Measurements from ENCODE around the gene KRTDAP. TPM values are rescaled to one million over a fixed set of nuclear protein-coding genes. Genes with fewer than 3 reads are reported as not detected.
A peak's percentile ranks its signal among the peaks of the same experiment; 100 is the strongest.

Gene KRTDAP
- total and polyA plus RNA-seq, 9 of the 15 experiments (the other 6 are each of a cell fraction or from before 2014, with no cell fraction given) = not detected

DNA sequence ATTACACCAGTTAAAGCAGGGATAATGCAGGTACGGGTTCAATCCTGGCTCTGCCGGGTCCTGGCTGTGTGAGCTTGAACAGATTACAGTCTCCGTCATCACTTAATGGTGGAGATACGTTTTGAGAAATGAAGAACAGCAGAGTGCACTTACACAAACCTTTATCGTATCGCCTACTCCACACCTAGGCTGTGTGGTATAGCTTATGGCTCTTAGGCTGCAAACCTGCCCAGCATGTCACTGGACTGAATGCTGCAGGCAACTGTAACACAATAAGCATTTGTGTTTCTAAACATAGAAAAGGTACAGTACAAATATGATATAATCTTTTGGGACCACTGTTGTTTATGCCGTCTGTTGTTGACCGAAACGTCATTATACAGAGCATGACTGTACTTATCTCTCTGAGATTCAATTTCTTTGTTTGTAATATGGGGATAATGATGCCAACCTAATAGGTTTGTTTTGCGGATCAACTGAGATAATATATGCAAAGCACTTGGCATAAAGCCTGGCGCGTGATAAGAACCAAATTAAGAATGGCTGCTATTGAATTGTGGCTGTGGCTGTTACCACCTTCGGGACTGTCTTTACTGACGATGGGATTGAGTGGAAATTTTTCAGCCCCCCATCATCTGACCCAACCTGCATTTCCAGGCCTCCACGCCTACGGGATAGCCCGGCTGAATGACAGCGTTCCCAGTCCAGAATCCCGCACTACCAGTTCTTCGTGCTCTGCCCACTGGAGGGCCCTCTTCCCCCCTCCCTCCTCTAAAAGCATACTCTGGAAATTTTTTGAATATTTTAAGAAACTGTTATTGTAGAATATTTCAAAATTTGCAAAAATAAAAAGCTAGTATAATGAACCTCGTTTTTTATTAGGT lies 11.2 kb downstream of the KRTDAP start:
- BruUV-seq (replicated peaks) = no TSS peak
- Histone ChIP-seq H3K4me3 (no peak overlapping the region), H3K4me2 (ENCODE audit: insufficient read depth, low read length) (no peak overlapping the region), H3K4me1 (replicated peaks in 1 of 2; ENCODE audit: control insufficient read depth in 2 of 2, insufficient read depth in 2 of 2, low read length in 2 of 2) (no peaks in the 10 kb centered on the region), H4K20me1 (replicated peaks; ENCODE audit: control insufficient read depth, insufficient read depth, low read length) (no peaks in the 10 kb centered on the region; the same call in 1 of the 2 replicates), H3K79me2 (ENCODE audit: control insufficient read depth, insufficient read depth, low read length) (no peaks in the 10 kb centered on the region), H3K36me3 (ENCODE audit: control insufficient read depth, insufficient read depth, low read length) (no peaks in the 10 kb centered on the region), H2AFZ (ENCODE audit: low read depth, low read length) (no peak overlapping the region), H3K9me3 (replicated peaks; ENCODE audit: control insufficient read depth, insufficient read depth, low read depth, low read length) (no peaks in the 10 kb centered on the region), H3K9me1 (ENCODE audit: control insufficient read depth, insufficient read depth, low read length) (no peaks in the 10 kb centered on the region), H3K27me3 (ENCODE audit: control insufficient read depth in 2 of 2, insufficient read depth in 2 of 2, low read length in 2 of 2) (peaks cover 3 to 15% of the 10 kb centered on the region in 2 experiments; a peak in 4 of 5 replicates), H3K27ac (ENCODE audit: extremely low read depth, low read depth, low read length) (no peak overlapping the region), H3K9ac (ENCODE audit: insufficient read depth in 1 of 2, low read depth in 2 of 2, low read length in 2 of 2) (no peak overlapping the region)
- ChIA-PET POLR2A (interaction anchor here (0.6 to 1.9 kb wide), 2 partner anchors 9 to 29 kb away, joined by 3 to 7 read pairs; no protein-coding TSS in a partner anchor), CTCF (ENCODE audit: low intra/inter-chr PET ratio) (interaction anchor here (0.5 kb wide), 1 partner anchor 14 kb away, joined by 4 read pairs; no protein-coding TSS in a partner anchor)
- no peak for TF ChIP-seq FOS (IDR thresholded peaks at IDR 0.05; ENCODE audit: extremely low read depth, insufficient read length)
- peak in 2 of 3 experiments; percentile 12 to 24; a peak in 1 of 6 replicates for TF ChIP-seq CTCF (IDR thresholded peaks at IDR 0.05 in 2 of 3, conservative IDR thresholded peaks at IDR 0.05 in 1 of 3; ENCODE audit: insufficient read depth in 2 of 3, low read depth in 1 of 3, low read length in 3 of 3)
- WGBS (ENCODE audit: insufficient coverage, low coverage, missing lambda C conversion rate) = 17% methylated on average over 21 of the region's 21 CpGs
- FAIRE-seq (no peak), ATAC-seq (no peak), DNase-seq (ENCODE audit: extremely low read depth in 1 of 4, low spot score in 3 of 4) (peak in 2 of 4 experiments; percentile 58 to 63)
- in situ Hi-C loops (cut with MboI) = no loop called here
- intact Hi-C loops (cut with micrococcal nuclease) = no loop called here

Data from K562 (cell line).